Measurements from ENCODE around the gene PAQR9.

Gene PAQR9, protein sequence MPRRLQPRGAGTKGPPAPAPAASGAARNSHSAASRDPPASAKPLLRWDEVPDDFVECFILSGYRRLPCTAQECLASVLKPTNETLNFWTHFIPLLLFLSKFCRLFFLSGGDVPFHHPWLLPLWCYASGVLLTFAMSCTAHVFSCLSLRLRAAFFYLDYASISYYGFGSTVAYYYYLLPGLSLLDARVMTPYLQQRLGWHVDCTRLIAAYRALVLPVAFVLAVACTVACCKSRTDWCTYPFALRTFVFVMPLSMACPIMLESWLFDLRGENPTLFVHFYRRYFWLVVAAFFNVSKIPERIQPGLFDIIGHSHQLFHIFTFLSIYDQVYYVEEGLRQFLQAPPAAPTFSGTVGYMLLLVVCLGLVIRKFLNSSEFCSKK

DNA sequence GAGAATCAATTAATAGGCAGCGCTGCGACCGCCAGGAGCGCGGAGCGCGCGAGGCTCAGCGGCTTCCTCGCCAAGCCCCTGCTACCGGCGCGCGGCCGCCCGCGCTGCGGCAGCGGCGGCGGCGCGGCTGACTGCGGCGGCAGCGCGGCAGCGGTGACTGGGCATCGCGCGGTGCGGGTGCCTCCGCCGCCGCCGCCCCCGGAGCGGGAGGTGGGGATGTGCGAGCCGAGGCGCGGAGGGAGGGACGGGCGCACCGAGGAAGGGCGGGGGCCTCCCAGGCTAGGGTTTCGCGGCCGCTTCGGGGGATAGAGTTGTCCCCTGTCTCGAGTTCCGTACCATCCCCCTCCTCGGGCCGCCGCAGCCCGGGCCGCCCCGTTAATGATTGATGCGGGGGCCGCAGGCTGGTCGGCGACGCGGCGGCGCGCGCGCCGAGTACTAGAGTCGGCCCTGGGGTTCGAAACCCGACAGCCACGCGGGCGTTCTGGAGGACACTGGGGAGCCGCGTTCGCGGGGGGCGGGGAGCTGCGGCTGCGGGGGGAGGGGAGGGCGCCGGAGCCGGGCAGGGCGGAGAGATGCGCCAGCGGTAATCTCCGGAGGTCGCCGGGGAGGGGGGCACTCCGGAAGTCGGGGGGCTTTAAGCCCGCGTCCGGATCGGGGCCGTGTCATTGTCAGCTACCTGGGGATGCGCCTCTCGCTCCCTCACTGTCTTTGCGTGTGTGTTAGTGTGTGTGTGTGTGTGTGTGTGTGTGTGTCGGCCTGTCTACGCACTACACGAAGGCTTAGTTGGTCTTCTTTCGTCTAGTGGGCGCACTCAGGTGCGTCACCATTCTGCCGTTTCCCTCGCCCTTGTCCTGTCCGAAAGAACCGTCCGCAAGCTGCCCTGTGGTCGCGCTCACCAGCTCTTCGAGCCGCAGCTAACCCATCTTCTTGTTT is at the start of gene PAQR9:
Gene PAQR9 (minus strand): TSS at position 159 of the 933 bp plus-strand sequence. CDS start 338 bp downstream, outside the sequence.
- TF ChIP-seq, protein P1, sequence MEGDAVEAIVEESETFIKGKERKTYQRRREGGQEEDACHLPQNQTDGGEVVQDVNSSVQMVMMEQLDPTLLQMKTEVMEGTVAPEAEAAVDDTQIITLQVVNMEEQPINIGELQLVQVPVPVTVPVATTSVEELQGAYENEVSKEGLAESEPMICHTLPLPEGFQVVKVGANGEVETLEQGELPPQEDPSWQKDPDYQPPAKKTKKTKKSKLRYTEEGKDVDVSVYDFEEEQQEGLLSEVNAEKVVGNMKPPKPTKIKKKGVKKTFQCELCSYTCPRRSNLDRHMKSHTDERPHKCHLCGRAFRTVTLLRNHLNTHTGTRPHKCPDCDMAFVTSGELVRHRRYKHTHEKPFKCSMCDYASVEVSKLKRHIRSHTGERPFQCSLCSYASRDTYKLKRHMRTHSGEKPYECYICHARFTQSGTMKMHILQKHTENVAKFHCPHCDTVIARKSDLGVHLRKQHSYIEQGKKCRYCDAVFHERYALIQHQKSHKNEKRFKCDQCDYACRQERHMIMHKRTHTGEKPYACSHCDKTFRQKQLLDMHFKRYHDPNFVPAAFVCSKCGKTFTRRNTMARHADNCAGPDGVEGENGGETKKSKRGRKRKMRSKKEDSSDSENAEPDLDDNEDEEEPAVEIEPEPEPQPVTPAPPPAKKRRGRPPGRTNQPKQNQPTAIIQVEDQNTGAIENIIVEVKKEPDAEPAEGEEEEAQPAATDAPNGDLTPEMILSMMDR (conservative IDR thresholded peaks at IDR 0.05), result no peak; the same call in 1 of the 2 replicates
- no peak within 1 kb of the TSS for H3K27ac ChIP-seq

DNA sequence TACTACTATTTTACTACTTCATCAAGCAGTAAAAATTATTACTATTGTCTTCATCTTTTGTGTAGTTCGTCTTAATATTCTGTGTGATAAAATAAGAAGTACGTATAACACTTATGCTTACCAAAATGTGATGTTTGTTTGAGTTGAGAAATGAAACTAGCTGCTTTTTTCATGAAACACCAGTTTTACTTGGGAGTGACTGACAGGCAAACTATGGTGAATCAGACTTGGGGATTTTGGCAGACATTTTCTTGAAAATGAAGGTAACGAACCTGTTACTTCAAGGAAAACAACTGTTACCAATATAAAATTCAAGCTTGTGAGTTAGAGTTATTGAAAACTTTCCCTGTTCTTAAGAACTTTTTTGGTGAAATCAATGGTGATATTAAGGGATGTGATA is 48.2 kb upstream of the PAQR9 start:
- TF ChIP-seq, protein P1 (conservative IDR thresholded peaks at IDR 0.05), result no peak
- no peak overlapping the region for H3K27ac ChIP-seq

DNA sequence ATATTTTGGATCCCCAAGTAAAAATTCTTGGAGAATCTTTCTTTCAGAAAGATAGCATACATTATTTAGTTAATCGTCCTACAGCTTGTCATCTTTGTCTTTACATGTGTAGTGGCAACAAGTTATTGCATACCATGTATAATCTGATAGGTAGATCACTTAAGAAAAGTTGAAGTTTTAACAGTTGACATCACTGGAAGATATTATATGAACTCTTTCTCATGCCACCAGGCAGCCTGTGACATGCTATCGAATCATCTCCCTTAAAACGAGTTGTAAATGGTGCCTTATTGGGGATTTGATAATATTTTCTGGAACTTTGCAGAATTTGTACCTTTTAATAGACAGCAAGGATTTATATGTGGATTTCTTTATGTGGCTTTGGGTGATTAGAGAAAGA is 46.5 kb upstream of the PAQR9 start:
- H3K27ac ChIP-seq, result no peak overlapping the region
- TF ChIP-seq, protein P1 (conservative IDR thresholded peaks at IDR 0.05), result no peak

DNA sequence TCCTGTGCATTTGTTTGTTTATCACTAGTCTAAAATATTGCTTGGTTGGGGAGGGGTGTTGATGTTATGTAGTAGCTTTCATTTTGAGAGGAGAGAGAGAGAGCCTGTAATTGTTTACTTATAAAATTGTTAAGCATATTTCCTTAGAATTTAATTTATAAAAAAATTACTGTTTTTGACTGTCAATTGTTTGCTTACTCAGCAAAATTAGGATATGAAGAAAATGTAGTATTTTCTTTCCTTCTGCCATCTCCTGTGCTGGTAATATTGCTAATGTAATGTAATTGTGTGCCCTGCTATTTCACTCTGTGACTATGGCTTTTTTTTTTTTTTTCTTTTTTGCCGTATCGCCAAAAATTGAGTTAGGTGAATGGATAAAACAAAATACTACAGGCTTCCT is 41.3 kb upstream of the PAQR9 start:
- no peak overlapping the region for H3K27ac ChIP-seq
- TF ChIP-seq, protein P1 (conservative IDR thresholded peaks at IDR 0.05), result no peak

DNA sequence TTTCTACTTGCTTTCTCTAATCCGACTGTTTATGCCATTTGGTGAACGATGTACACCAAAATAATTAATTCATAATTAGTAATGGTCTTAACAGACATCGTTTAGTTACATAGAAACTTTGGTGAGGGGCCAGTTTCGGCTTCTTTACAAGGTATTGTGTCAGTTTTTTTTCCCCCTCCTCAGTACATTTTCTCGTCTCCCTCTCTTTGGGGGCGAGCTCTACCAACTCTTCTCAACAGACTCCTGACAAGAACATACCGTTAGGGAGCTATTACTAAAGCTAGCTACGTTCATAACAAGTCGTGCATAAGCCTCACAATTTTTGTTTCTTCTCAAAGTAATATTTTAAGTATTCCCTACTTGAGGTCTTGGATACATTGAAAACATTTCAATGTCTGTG is 39.3 kb upstream of the PAQR9 start:
- TF ChIP-seq, protein P1 (conservative IDR thresholded peaks at IDR 0.05), result no peak
- peak overlapping the region; percentile 90 for H3K27ac ChIP-seq

DNA sequence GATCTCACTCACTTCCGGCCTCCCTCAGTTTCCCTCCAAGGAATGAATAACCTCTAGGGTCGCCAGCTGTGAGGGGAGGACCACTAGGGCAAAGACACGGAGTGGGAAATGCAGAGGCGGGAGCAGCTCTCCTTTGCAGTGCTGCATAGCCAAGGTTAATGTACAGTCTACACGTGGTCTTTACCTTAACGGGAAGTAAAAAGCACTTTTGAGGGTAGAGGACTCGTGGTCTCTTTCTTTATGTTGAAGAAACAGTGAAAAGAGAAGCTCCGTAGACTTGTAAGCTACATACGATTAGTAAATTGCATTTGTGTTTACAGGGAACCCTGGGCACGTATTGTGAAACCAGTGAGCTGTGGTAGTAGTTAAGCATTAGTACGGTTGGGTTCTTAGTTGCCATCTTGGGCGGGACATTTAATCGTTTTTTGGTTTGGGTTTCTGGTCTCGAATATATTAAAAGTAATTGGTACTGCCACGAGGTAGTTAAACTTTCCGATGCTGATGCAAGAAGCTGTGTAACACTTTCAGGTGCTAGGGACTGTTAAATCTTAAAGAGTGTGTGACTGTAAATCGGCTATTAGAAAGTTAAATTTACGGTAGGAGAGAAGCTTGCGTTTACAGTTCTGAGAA is 38.7 kb upstream of the PAQR9 start:
- TF ChIP-seq, protein P1 (conservative IDR thresholded peaks at IDR 0.05), result no peak
- peak overlapping the region; percentile 90 for H3K27ac ChIP-seq
